ENCODE data around the gene TPM4. TPM values are rescaled to one million over a fixed set of nuclear protein-coding genes. Genes with fewer than 3 reads are reported as not detected.

Gene TPM4
- total RNA-seq, 1 donor from 2014 or later: 357 TPM

DNA sequence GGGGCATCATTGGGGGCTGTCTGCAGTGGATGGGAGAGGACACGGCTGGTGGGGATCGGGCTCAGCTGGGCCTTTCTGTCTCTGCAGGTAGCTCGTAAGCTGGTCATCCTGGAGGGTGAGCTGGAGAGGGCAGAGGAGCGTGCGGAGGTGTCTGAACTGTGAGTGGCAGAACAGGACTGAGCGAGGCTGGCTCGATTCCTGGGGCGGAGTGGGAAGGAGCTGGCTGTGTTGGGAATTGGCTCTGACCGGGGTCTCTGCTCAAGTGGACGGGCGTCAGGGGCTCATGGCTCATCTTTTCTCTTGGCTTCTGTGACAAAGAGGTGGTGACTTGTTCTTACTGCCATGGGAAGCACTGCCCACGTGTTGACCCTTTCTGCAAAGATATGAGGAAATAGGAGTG, 11.6 kb downstream of the TPM4 start:
- H3K4me1 Mint-ChIP-seq: peaks cover 12% of the 10 kb centered on the region
- peaks cover 15% of the 10 kb centered on the region for H3K36me3 Mint-ChIP-seq (ENCODE audit: low read depth)
- DNase-seq (ENCODE audit: low read depth, low spot score): no peak
- TF ChIP-seq, protein P1, sequence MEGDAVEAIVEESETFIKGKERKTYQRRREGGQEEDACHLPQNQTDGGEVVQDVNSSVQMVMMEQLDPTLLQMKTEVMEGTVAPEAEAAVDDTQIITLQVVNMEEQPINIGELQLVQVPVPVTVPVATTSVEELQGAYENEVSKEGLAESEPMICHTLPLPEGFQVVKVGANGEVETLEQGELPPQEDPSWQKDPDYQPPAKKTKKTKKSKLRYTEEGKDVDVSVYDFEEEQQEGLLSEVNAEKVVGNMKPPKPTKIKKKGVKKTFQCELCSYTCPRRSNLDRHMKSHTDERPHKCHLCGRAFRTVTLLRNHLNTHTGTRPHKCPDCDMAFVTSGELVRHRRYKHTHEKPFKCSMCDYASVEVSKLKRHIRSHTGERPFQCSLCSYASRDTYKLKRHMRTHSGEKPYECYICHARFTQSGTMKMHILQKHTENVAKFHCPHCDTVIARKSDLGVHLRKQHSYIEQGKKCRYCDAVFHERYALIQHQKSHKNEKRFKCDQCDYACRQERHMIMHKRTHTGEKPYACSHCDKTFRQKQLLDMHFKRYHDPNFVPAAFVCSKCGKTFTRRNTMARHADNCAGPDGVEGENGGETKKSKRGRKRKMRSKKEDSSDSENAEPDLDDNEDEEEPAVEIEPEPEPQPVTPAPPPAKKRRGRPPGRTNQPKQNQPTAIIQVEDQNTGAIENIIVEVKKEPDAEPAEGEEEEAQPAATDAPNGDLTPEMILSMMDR (conservative IDR thresholded peaks at IDR 0.05): no peak
- no peaks in the 10 kb centered on the region for H3K9me3 Mint-ChIP-seq
- no peak overlapping the region for H3K27ac Mint-ChIP-seq (ENCODE audit: unreplicated experiment)
- H3K4me3 Mint-ChIP-seq: peak overlapping the region; percentile 44
- no peaks in the 10 kb centered on the region for H3K27me3 Mint-ChIP-seq (ENCODE audit: low read depth)

DNA sequence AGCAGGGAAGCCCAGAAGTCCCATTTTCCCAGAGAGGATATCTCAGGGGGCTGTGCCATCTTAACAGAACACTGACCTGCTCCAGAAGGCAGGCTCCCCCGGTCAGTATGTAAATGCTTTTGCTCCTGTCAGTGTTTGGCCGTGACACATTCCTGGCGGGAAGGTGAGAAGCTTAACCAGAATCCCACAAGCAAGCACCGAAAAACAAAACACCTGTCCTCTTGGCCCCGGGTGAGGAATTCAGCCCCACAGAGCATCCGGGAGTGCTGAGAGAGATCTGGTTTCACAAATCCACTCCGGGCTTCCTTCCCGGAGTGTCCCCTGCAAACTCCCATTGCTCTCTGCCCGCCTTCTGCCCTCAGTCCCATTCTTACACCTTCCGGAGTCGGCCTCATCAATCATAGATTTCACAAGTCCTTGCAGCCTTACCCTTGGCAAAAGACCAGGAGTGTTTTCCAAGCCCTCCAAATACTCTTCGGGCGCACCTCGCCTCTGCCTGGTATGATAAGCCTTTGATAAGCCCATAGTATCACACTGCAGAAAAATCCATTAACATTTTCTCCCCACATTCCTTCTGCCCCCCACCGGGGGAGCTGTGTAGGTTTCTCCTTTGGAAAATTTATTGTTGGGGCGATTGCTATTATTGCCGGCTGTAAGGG, 12.2 kb downstream of the TPM4 start:
- Mint-ChIP-seq H3K4me1 (peaks cover 12% of the 10 kb centered on the region), H3K27me3 (ENCODE audit: low read depth) (no peaks in the 10 kb centered on the region), H3K9me3 (no peaks in the 10 kb centered on the region), H3K4me3 (peak overlapping the region; percentile 64), H3K27ac (ENCODE audit: unreplicated experiment) (no peak overlapping the region), H3K36me3 (ENCODE audit: low read depth) (peaks cover 17% of the 10 kb centered on the region)
- DNase-seq (ENCODE audit: low read depth, low spot score): no peak
- TF ChIP-seq, protein P1 (conservative IDR thresholded peaks at IDR 0.05): peak; percentile 50

DNA sequence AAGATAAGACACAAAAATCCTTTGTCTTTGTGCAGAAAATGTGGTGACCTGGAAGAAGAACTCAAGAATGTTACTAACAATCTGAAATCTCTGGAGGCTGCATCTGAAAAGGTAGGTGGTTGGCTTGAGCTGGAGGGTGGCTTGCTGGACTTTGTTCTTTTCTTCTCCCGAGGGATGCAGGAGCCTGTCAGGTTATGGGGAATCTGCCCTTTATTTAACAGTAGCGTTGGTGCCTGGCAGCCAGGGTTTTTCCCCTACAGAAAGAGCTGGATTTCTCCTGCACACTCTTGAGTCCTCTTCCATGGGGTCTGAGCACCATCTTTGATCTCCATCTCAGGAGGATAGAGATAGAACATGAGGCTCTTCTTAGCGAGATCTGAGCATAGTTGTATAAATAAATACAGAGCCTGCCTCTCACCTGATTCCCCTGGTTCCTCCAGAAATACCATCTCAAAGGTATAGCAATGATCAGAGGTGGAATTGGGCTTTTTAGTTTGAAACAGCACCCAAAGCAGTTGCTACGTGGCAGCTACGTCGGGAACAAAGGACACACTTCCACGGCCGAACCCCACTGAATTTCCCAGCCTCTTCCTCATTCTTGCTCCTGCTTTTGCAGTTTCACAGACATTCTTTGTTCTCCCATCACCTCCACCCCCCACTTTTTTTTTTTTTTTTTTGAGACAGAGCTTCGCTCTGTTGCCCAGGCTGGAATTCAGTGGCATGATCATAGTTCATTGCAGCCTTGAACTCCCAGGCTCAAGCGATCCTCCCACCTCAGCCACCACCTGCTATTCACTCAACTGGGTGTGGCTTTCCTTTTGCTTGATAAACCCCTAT, 12.9 kb downstream of the TPM4 start:
- TF ChIP-seq, protein P1 (conservative IDR thresholded peaks at IDR 0.05): peak; percentile 10
- DNase-seq (ENCODE audit: low read depth, low spot score): no peak
- H3K9me3 Mint-ChIP-seq: no peaks in the 10 kb centered on the region
- H3K36me3 Mint-ChIP-seq (ENCODE audit: low read depth): peaks cover 19% of the 10 kb centered on the region
- peak overlapping the region; percentile 89 for H3K27ac Mint-ChIP-seq (ENCODE audit: unreplicated experiment)
- H3K4me3 Mint-ChIP-seq: peak overlapping the region; percentile 64
- no peaks in the 10 kb centered on the region for H3K27me3 Mint-ChIP-seq (ENCODE audit: low read depth)
- peaks cover 12% of the 10 kb centered on the region for H3K4me1 Mint-ChIP-seq

GRCh38 chr19:16091546-16092475, 15.5 kb downstream of the TPM4 start:
- Mint-ChIP-seq H3K9me3 (no peaks in the 10 kb centered on the region), H3K4me3 (no peak overlapping the region), H3K36me3 (ENCODE audit: low read depth) (peaks cover 21% of the 10 kb centered on the region), H3K4me1 (peaks cover 12% of the 10 kb centered on the region), H3K27ac (ENCODE audit: unreplicated experiment) (no peak overlapping the region), H3K27me3 (ENCODE audit: low read depth) (no peaks in the 10 kb centered on the region)
- TF ChIP-seq, protein P1 (conservative IDR thresholded peaks at IDR 0.05): no peak
- no peak for DNase-seq (ENCODE audit: low read depth, low spot score)

DNA sequence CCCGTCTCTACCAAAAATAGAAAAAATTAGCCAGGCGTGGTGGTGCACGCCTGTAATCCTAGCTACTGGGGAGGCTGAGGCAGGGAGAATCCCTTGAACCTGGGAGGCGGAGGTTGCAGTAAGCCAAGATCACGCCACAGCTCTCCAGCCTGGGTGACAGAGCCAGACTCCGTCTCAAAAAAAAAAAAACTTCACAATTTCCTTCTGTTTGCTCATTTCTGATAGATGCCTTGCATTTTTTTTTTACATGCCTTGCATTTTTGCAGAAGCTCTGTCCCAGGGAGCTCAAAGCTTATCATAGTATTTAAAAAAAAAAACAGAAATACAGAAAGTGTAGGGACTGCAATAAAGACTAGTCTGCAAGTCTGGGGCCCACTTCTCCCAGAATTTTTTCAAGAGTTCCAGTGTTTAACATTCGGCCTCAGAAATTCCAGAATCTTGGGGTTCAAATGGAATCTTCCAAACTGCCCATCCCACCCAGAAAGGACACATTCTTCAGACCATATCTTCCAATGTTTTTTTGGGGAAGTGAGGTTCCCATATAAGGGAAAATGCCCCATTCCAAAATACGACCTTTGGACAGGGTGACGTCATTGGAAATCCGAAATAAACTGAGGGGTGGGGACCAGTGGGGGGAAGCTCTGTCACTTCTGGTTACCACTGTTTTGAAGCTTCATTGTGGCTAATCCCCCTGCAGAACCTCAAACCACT, 18.2 kb downstream of the TPM4 start:
- H3K27me3 Mint-ChIP-seq (ENCODE audit: low read depth): no peaks in the 10 kb centered on the region
- H3K4me1 Mint-ChIP-seq: peaks cover 1% of the 10 kb centered on the region
- peaks cover 25% of the 10 kb centered on the region for H3K36me3 Mint-ChIP-seq (ENCODE audit: low read depth)
- no peak for DNase-seq (ENCODE audit: low read depth, low spot score)
- H3K4me3 Mint-ChIP-seq: no peak overlapping the region
- H3K9me3 Mint-ChIP-seq: no peaks in the 10 kb centered on the region
- TF ChIP-seq, protein P1 (conservative IDR thresholded peaks at IDR 0.05): no peak
- no peak overlapping the region for H3K27ac Mint-ChIP-seq (ENCODE audit: unreplicated experiment)

Measured in neural crest cell (in vitro differentiated cells).